ENCODE data around the gene THBS3.
"Not testable (repeated sequence)": the region's sequence is repeated elsewhere in the genome, so short reads cannot be mapped to it uniquely, and the experiment has no call there.

THBS3 gene

GRCh38 chr1:155207806-155208540 is at the start of gene THBS3:
Gene THBS3, minus strand, starts transcription at chr1:155207897. Its CDS starts 21 bp downstream, at chr1:155207876.
- DNase-seq (ENCODE audit: low spot score): no peak

GRCh38 chr1:155256058-155256852 is 48.6 kb upstream of the THBS3 start:
- no peak for DNase-seq (ENCODE audit: low spot score)

- peak; percentile 96 for DNase-seq (ENCODE audit: low spot score)
These were observed 47.7 kb upstream of the THBS3 start, which contains the start of gene ENTREP3 for GRCh38 chr1:155255243-155256007. Gene ENTREP3, minus strand, starts transcription at chr1:155255483. Its CDS starts 606 bp downstream, at chr1:155254877.

- peak; percentile 55 for DNase-seq (ENCODE audit: low spot score)
These were observed 47.1 kb upstream of the THBS3 start for GRCh38 chr1:155254714-155255242.

GRCh38 chr1:155254228-155254713 is 46.6 kb upstream of the THBS3 start:
- DNase-seq (ENCODE audit: low spot score): no peak

- peak; percentile 19 for DNase-seq (ENCODE audit: low spot score)
These were observed 46.1 kb upstream of the THBS3 start for GRCh38 chr1:155253797-155254196.

GRCh38 chr1:155253208-155253607 is 45.5 kb upstream of the THBS3 start:
- DNase-seq (ENCODE audit: low spot score): peak; percentile 29

GRCh38 chr1:155251566-155251965 is 43.9 kb upstream of the THBS3 start:
- no peak for DNase-seq (ENCODE audit: low spot score)

- DNase-seq (ENCODE audit: low spot score): peak; percentile 97
These were observed 43.1 kb upstream of the THBS3 start for GRCh38 chr1:155250633-155251449.

GRCh38 chr1:155250246-155250632 is 42.5 kb upstream of the THBS3 start:
- DNase-seq (ENCODE audit: low spot score): no peak

- no peak for DNase-seq (ENCODE audit: low spot score)
These were observed 40.2 kb upstream of the THBS3 start for GRCh38 chr1:155247667-155248553.

GRCh38 chr1:155246796-155247195 is 39.1 kb upstream of the THBS3 start:
- not testable (repeated sequence) for DNase-seq (ENCODE audit: low spot score)

GRCh38 chr1:155245163-155245524 is 37.4 kb upstream of the THBS3 start:
- no peak for DNase-seq (ENCODE audit: low spot score)

GRCh38 chr1:155244368-155245162 is 36.9 kb upstream of the THBS3 start:
- DNase-seq (ENCODE audit: low spot score): peak; percentile 96

GRCh38 chr1:155242805-155243358 is 35.2 kb upstream of the THBS3 start:
- no peak for DNase-seq (ENCODE audit: low spot score)

GRCh38 chr1:155241841-155242264 is 34.2 kb upstream of the THBS3 start:
- DNase-seq (ENCODE audit: low spot score): no peak

- peak; percentile 80 for DNase-seq (ENCODE audit: low spot score)
These were observed 33.5 kb upstream of the THBS3 start for GRCh38 chr1:155241069-155241679.

- no peak for DNase-seq (ENCODE audit: low spot score)
These were observed 28.8 kb upstream of the THBS3 start for GRCh38 chr1:155236451-155236850.
